HepG2 (cell line): ENCODE measurements around the gene TBC1D1. TPM values are rescaled to one million over a fixed set of nuclear protein-coding genes. Genes with fewer than 3 reads are reported as not detected.

Experiments used
- ATAC-seq: fragments of 200-7000 bp; cut with Tn5 transposase; 3 replicates; pipeline ENCODE4 v1.9.1; 2020; ENCODE audit warnings: mild to moderate bottlenecking, moderate library complexity
- BruUV-seq: library from RNA; stranded (reverse); fragments of 400-500 nt; replicated peaks from 2 replicates; lab custom pipeline; 2021; lab: Mats Ljungman, UMichigan
- CTCF ChIA-PET: fragments of 300-600 bp; formaldehyde crosslinking; extraction: SDS; loops from one replicate; lab custom pipeline; 2021; ENCODE audit warnings: low total read pairs, inconsistent platforms, low intra/inter-chr PET ratio; lab: Yijun Ruan, JAX
- POLR2A ChIA-PET: fragments of 350-600 bp; sonication (Branson Sonifier 250); formaldehyde crosslinking; loops from one replicate; lab custom pipeline; 2020; ENCODE audit warnings: antibody characterized with exemption, inconsistent platforms; lab: Yijun Ruan, JAX
- DNase-seq: peaks from one replicate; pipeline ENCODE4 v3.0.0-alpha.2; 2015; ENCODE audit warnings: low spot score
- FAIRE-seq: peaks from 3 replicates; lab custom pipeline; 2011; peaks lifted over from hg19 to GRCh38; lab: Jason Lieb, UNC
- H2AFZ ChIP-seq: one replicate; pipeline ENCODE4 v1.6.1; 2011; ENCODE audit warnings: low read length, inconsistent platforms
- H3K27ac ChIP-seq: fragments of 300-600 bp; 3 replicates; pipeline ENCODE4 v1.8.0; 2011; ENCODE audit warnings: mixed run types, mild to moderate bottlenecking, mixed read lengths, low read length, inconsistent platforms; ENCODE audit not compliant: insufficient read depth; ENCODE audit errors: extremely low read length
- H3K27me3 ChIP-seq, 2 experiments: fragments of 200-600 bp in 1 of 2; 2 replicates in 1 of 2; 3 replicates in 1 of 2; pipeline versions ENCODE4 v1.6.0 to v1.8.0; 2011; ENCODE audit warnings: low read length in 2 of 2, mild to moderate bottlenecking in 2 of 2, moderate library complexity in 2 of 2, inconsistent platforms in 1 of 2; ENCODE audit not compliant: insufficient read depth in 2 of 2, control insufficient read depth in 1 of 2
- H3K36me3 ChIP-seq, 2 experiments: fragments of 200-600 bp in 1 of 2; replicated peaks in 1 of 2; 2 replicates in 1 of 2; 3 replicates in 1 of 2; pipeline versions ENCODE4 v1.5.1 to v1.8.0; 2011; ENCODE audit warnings: low read length in 2 of 2, inconsistent platforms in 1 of 2; ENCODE audit not compliant: insufficient read depth in 2 of 2, control insufficient read depth in 1 of 2
- H3K4me1 ChIP-seq: 2 replicates; pipeline ENCODE4 v1.5.1; 2012; ENCODE audit warnings: low read length, inconsistent platforms; ENCODE audit not compliant: insufficient read depth
- H3K4me2 ChIP-seq: 2 replicates; pipeline ENCODE4 v1.6.0; 2011; ENCODE audit warnings: low read depth, low read length, inconsistent platforms
- H3K4me3 ChIP-seq, 3 experiments: fragments of 200-600 bp in 1 of 3; sonication (generic), shearing (Covaris generic) in 1 of 3; replicated peaks in 1 of 3; 2 replicates each; pipeline ENCODE4 v1.5.1; 2011 to 2016; ENCODE audit warnings: low read length in 3 of 3, inconsistent platforms in 2 of 3, low read depth in 2 of 3, mild to moderate bottlenecking in 2 of 3, control low read depth in 1 of 3, mixed read lengths in 1 of 3; ENCODE audit not compliant: insufficient read depth in 1 of 3
- H3K79me2 ChIP-seq: one replicate; pipeline ENCODE4 v1.6.1; 2011; ENCODE audit warnings: low read length, inconsistent platforms; ENCODE audit not compliant: insufficient read depth
- H3K9ac ChIP-seq: 2 replicates; pipeline ENCODE4 v1.6.0; 2011; ENCODE audit warnings: mild to moderate bottlenecking, low read depth, low read length, inconsistent platforms; ENCODE audit not compliant: insufficient read depth
- H3K9me3 ChIP-seq: 2 replicates; pipeline ENCODE4 v1.5.1; 2012; ENCODE audit warnings: mild to moderate bottlenecking, low read length
- H4K20me1 ChIP-seq: 2 replicates; pipeline ENCODE4 v1.6.0; 2011; ENCODE audit warnings: inconsistent platforms, mild to moderate bottlenecking, low read length, moderate library complexity; ENCODE audit not compliant: insufficient read depth
- ATF1 ChIP-seq: IDR thresholded peaks from 2 replicates; pipeline ENCODE4 v1.6.1; 2016; ENCODE audit warnings: mild to moderate bottlenecking, control low read depth
- FOXM1 ChIP-seq: sonication (generic); formaldehyde crosslinking; IDR thresholded peaks from 2 replicates; pipeline ENCODE4 v1.5.0; 2020; ENCODE audit warnings: missing genetic modification reagents
- SNAPC4 ChIP-seq: sonication (generic); formaldehyde crosslinking; IDR thresholded peaks from 2 replicates; pipeline ENCODE4 v1.4.0; 2020; ENCODE audit warnings: mild to moderate bottlenecking, missing genetic modification reagents
- ZNF619 ChIP-seq: sonication (generic); formaldehyde crosslinking; IDR thresholded peaks from 2 replicates; pipeline ENCODE4 v1.4.0; 2020; ENCODE audit warnings: mild to moderate bottlenecking, missing genetic modification reagents
- WGBS: methylation state at CpG from one replicate; pipeline ENCODE4 v1.1.6; 2017; ENCODE audit warnings: low lambda C conversion rate; 5-methylcytosine and 5-hydroxymethylcytosine counted together
- in situ Hi-C: cut with HindIII; loops from 2 replicates; pipeline ENCODE4 v1.10.0; 2017; ENCODE audit warnings: low pct_unique_long_range_greater_than_20kb; ENCODE audit not compliant: extremely low pct_ligation_motif_present
- intact Hi-C: fragments of 100-400 bp; cut with micrococcal nuclease; formaldehyde crosslinking; loops from one replicate; pipeline ENCODE4 v1.10.0; 2022; ENCODE audit not compliant: unreplicated experiment
- polyA plus RNA-seq, 8 experiments: library from polyadenylated mRNA; depleted of rRNA in 3 of 8; stranded (reverse) in 7 of 8; unstranded in 1 of 8; fragments of >200 nt; fragmentation: Illumina TruSeq in 4 of 8; extraction: Trizol in 4 of 8; gene quantifications; 2 replicates each; pipeline versions ENCODE4 v1.2.1 to v1.2.3, GENCODE V29; 2011 to 2016; ENCODE audit warnings: low read depth in 4 of 8, missing spikeins in 1 of 8, mixed read lengths in 1 of 8; ENCODE audit not compliant: insufficient read depth in 1 of 8
- total RNA-seq, 5 experiments: library from RNA; depleted of rRNA; stranded (reverse); fragments of >200 nt; fragmentation: Illumina TruSeq; extraction: Trizol; gene quantifications; 2 replicates each; pipeline ENCODE4 v1.2.3, GENCODE V29; 2016; ENCODE audit warnings: low read depth in 1 of 5
- TF ChIP-seq, protein P1 (sequence below): sonication (generic); formaldehyde crosslinking; IDR thresholded peaks from 2 replicates; pipeline ENCODE4 v1.9.0; 2021; ENCODE audit warnings: missing genetic modification reagents, borderline replicate concordance
- TF ChIP-seq, protein P2 (sequence below): sonication (generic); formaldehyde crosslinking; IDR thresholded peaks from 2 replicates; pipeline ENCODE4 v1.5.0; 2020; ENCODE audit warnings: mild to moderate bottlenecking, missing genetic modification reagents
- TF ChIP-seq, protein P3 (sequence below): sonication (generic); formaldehyde crosslinking; IDR thresholded peaks from 2 replicates; pipeline ENCODE4 v1.8.1; 2022; ENCODE audit warnings: mild to moderate bottlenecking, missing genetic modification reagents

Gene TBC1D1
- total and polyA plus RNA-seq, 2 of the 13 experiments (the other 11 are each of a cell fraction or from before 2014, with no cell fraction given) = 37.3 to 62.8 TPM

DNA sequence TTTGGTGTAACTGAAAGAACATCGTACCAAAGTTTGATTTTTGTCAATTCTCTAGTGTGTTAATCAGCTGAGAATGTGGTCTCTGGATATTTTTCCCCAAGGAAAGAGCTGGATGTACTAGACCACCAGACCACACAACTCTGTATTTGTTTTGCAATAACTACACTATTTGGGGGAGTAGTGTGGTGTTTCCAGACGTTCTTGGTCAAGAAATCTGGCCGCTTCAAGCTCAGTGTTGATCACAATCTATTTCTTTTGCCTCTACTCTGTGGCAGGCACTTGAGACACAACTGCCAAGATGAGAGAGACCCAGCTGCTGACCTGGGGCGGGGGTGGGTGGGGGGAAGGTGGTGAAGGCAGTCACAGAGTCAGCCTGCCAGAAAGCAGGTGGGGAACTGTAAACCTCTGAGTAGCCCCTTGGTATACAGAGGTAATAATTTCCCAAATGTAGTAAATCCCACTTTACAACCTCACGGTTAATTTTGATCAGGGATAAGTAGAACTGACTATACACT, 99.9 kb downstream of the TBC1D1 start:
- Histone ChIP-seq H4K20me1 (no peaks in the 10 kb centered on the region), H3K4me2 (no peak overlapping the region), H3K36me3 (no peaks in the 10 kb centered on the region), H3K4me1 (peaks cover 29% of the 10 kb centered on the region), H3K79me2 (peaks cover 5% of the 10 kb centered on the region), H3K9ac (no peak overlapping the region), H3K27ac (no peak overlapping the region), H3K4me3 (no peak overlapping the region), H3K27me3 (no peaks in the 10 kb centered on the region), H2AFZ (no peak overlapping the region), H3K9me3 (no peaks in the 10 kb centered on the region)
- DNase-seq = no peak
- WGBS = 91% methylated on average over 5 of the region's 5 CpGs
- no peak for ATAC-seq
- no TSS peak for BruUV-seq
- POLR2A ChIA-PET = no interaction called here
- in situ Hi-C loops = no loop called here
- CTCF ChIA-PET = no interaction called here
- TF ChIP-seq ZNF619 = no peak
- TF ChIP-seq FOXM1 = no peak
- TF ChIP-seq, protein P1, sequence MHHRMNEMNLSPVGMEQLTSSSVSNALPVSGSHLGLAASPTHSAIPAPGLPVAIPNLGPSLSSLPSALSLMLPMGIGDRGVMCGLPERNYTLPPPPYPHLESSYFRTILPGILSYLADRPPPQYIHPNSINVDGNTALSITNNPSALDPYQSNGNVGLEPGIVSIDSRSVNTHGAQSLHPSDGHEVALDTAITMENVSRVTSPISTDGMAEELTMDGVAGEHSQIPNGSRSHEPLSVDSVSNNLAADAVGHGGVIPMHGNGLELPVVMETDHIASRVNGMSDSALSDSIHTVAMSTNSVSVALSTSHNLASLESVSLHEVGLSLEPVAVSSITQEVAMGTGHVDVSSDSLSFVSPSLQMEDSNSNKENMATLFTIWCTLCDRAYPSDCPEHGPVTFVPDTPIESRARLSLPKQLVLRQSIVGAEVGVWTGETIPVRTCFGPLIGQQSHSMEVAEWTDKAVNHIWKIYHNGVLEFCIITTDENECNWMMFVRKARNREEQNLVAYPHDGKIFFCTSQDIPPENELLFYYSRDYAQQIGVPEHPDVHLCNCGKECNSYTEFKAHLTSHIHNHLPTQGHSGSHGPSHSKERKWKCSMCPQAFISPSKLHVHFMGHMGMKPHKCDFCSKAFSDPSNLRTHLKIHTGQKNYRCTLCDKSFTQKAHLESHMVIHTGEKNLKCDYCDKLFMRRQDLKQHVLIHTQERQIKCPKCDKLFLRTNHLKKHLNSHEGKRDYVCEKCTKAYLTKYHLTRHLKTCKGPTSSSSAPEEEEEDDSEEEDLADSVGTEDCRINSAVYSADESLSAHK (CRISPR knock-in tag) = no peak
- TF ChIP-seq SNAPC4 (CRISPR knock-in tag) = no peak
- TF ChIP-seq, protein P2, sequence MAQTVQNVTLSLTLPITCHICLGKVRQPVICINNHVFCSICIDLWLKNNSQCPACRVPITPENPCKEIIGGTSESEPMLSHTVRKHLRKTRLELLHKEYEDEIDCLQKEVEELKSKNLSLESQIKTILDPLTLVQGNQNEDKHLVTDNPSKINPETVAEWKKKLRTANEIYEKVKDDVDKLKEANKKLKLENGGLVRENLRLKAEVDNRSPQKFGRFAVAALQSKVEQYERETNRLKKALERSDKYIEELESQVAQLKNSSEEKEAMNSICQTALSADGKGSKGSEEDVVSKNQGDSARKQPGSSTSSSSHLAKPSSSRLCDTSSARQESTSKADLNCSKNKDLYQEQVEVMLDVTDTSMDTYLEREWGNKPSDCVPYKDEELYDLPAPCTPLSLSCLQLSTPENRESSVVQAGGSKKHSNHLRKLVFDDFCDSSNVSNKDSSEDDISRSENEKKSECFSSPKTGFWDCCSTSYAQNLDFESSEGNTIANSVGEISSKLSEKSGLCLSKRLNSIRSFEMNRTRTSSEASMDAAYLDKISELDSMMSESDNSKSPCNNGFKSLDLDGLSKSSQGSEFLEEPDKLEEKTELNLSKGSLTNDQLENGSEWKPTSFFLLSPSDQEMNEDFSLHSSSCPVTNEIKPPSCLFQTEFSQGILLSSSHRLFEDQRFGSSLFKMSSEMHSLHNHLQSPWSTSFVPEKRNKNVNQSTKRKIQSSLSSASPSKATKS (CRISPR knock-in tag) = no peak
- TF ChIP-seq, protein P3, sequence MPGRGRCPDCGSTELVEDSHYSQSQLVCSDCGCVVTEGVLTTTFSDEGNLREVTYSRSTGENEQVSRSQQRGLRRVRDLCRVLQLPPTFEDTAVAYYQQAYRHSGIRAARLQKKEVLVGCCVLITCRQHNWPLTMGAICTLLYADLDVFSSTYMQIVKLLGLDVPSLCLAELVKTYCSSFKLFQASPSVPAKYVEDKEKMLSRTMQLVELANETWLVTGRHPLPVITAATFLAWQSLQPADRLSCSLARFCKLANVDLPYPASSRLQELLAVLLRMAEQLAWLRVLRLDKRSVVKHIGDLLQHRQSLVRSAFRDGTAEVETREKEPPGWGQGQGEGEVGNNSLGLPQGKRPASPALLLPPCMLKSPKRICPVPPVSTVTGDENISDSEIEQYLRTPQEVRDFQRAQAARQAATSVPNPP (CRISPR knock-in tag) = no peak
- no peak for TF ChIP-seq ATF1
- TF ChIP-seq, all 625 proteins: peak for 0
- intact Hi-C loops = no loop called here
- FAIRE-seq = no peak
